ENCODE results near the gene TRPC1.

Gene TRPC1

DNA sequence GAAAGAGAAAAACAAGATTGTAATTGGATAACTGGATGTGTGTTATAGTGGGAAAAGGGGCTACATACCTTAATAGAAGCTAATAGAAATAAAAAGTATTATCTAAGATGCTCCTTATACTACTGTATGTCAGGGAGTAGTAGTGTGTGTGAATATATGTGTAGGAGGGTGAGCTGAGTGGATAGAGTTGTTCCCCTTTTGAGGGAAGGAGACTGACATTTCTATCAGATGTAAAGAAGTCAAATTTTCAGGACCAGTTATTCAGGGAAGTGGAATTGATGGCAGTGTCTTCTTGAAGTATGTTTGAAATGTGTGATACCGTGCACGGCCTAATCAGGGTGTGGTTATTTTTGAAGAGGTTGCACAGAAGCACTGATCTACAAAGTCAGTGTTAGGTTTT, 116.0 kb downstream of the TRPC1 start:
- TF ChIP-seq NFIC (IDR thresholded peaks at IDR 0.05), result no peak
- TF ChIP-seq TCF12 (IDR thresholded peaks at IDR 0.05; ENCODE audit: low read depth), result no peak
- no peak for TF ChIP-seq TEAD4 (IDR thresholded peaks at IDR 0.05)
- TF ChIP-seq, protein P1, sequence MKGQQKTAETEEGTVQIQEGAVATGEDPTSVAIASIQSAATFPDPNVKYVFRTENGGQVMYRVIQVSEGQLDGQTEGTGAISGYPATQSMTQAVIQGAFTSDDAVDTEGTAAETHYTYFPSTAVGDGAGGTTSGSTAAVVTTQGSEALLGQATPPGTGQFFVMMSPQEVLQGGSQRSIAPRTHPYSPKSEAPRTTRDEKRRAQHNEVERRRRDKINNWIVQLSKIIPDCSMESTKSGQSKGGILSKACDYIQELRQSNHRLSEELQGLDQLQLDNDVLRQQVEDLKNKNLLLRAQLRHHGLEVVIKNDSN (IDR thresholded peaks at IDR 0.05), result no peak
- no peak for TF ChIP-seq ZBTB7A (IDR thresholded peaks at IDR 0.05; ENCODE audit: low read depth)

DNA sequence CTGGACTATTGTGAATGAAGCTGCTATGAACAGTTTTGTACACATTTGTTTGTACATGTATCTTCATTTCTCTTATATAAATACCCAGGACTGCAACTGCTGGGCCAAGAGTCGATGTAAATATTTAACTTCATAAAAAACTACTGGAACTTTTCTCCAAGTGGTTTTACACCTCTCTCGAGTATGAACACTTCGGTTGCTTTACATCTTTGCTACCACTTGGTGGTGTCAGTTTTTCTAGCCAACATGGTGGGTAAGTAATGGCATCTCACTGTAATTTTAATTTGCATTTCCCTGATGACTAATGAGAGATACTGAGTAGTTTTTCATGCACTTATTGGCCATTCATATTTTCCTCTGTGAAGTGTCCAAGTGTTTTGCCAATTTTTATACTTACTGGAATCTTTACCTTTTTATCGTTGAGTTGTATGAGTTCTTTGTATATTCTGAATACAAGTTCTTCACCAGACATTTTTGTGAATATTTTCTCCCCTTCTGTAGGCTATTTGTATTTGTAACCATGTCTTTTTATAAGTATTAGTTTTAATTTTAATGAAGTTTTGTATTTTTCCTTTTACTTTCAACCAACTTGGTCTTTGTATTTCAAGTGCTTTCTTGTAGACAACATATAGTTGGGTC, 120.6 kb downstream of the TRPC1 start:
- peak; percentile 46; the same call in 1 of the 2 replicates for TF ChIP-seq RAD21 (IDR thresholded peaks at IDR 0.05; ENCODE audit: low read depth)
- TF ChIP-seq TAF1 (IDR thresholded peaks at IDR 0.05; ENCODE audit: low read depth), result no peak

DNA sequence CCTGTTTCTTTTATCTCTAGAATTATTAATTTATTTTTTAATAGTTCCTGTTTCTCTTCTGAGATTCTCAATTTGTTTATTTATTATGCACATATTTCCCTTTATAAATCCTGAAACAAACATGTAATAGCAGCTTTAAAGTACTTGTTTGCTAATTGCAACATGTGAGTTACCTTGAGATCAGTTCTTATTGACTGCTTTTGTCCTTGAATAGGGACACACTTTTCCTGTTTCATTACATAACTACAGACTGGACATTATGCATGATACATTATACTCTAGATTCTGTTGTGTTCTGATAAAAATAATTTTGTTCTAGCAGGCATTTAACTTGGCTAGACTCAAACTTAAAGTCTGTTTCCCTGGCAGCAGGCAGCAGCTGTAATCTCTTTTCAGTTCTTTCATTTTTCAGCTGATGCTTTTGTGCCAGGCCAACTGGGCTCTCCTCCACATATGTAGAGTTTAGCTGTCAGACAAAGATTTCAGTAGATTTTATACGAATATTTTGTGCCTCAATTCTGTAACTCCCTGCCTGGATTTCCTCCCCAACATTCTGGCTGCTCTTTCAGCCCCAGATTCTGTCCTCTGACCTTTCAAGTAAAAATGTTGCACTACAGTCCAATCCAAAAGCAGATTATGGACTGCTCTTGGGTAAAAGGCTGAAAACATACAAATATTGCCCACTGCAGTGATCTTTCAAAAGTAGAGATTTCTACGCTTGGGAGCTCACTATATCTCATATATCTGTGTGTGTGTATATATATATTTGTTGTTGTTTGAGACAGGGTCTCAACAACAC, 123.1 kb downstream of the TRPC1 start:
- no peak for TF ChIP-seq EGR1 (IDR thresholded peaks at IDR 0.05)
- TF ChIP-seq RAD21 (IDR thresholded peaks at IDR 0.05; ENCODE audit: low read depth), result no peak
- no peak for TF ChIP-seq ZBTB7A (IDR thresholded peaks at IDR 0.05; ENCODE audit: low read depth)
- TF ChIP-seq NFIC (IDR thresholded peaks at IDR 0.05), result no peak

DNA sequence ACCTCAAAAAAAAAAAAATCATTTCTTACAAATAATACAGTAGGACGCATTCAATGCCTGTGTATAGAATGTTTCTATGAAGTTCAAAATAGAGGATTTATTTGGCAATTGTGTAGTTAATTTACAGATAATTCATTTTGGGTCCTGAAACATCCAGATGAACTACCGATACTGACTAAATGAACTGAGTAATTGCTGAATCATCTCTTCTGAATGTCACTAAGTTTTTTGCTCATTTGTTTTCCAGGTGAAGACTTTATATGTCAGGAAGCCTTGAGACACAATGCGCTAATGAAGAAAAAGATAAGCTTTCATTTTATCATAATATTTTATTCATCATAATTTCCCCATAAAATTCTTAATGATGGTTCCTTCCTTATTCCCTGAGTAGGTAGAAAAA, 125.3 kb downstream of the TRPC1 start:
- TF ChIP-seq RAD21 (IDR thresholded peaks at IDR 0.05; ENCODE audit: low read depth) (no peak), TCF12 (IDR thresholded peaks at IDR 0.05; ENCODE audit: low read depth) (no peak), CREB1 (IDR thresholded peaks at IDR 0.05; ENCODE audit: low read depth) (no peak), TAF1 (IDR thresholded peaks at IDR 0.05; ENCODE audit: low read depth) (no peak)
- TF ChIP-seq, protein P1 (IDR thresholded peaks at IDR 0.05), result no peak

DNA sequence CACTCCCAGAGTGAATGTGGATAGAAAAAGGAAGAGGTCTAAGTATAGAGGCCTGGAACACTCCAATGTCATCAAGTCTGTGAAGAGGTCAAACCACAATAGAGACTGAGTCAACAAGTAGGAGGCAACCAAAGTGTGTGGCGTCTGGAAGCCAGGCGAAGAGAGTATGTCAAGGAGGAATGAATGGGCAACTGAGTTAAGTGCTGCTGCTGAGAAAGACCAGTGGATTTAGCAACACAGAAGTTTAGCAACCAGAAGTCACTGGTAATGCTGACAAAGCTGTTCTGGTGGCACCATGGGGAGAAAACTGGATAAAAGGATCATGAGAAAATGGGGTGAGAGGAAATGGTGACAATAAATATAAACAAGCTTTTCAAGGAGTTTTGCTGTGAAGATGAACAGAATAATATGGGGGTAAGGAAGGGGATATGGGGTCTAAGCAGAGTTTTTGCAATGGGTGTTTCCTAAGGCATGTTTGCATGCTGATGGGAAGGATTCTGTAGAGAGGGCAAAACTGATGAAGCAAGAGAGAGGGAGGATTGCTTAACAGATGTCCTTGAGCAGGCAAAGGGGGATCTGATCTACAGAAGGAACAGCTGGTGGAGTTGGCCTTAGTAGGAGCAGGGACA, 126.7 kb downstream of the TRPC1 start:
- TF ChIP-seq, protein P1 (IDR thresholded peaks at IDR 0.05), result no peak
- TF ChIP-seq CEBPB (IDR thresholded peaks at IDR 0.05), result peak; percentile 63; the same call in 1 of the 2 replicates
- no peak for TF ChIP-seq ZBTB7A (IDR thresholded peaks at IDR 0.05; ENCODE audit: low read depth)
- TF ChIP-seq TCF12 (IDR thresholded peaks at IDR 0.05; ENCODE audit: low read depth), result no peak

DNA sequence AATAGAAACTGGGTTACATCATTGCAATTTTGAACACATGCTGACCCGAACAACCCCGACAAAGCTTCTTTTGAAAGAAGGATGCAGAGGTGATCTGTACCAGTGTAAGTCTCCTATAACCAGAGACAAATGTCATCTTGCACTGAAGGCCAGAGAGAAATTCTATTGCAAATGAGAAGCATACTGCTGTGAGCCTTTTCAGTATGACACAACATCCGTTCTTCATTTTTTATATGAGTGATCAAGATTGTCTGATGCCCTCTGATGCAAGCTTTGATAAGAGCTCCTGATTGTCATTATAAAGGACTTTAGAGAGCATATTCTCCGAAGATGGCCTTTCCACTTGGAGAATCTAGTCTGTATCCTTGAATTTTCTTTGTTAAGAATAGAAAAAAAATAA, 128.2 kb downstream of the TRPC1 start:
- TF ChIP-seq TAF1 (IDR thresholded peaks at IDR 0.05; ENCODE audit: low read depth) (no peak), EP300 (IDR thresholded peaks at IDR 0.05; ENCODE audit: borderline replicate concordance) (no peak), YY1 (IDR thresholded peaks at IDR 0.05; ENCODE audit: low read depth) (no peak), TEAD4 (IDR thresholded peaks at IDR 0.05) (no peak), ZBTB7A (IDR thresholded peaks at IDR 0.05; ENCODE audit: low read depth) (no peak), RAD21 (IDR thresholded peaks at IDR 0.05; ENCODE audit: low read depth) (no peak), TCF12 (IDR thresholded peaks at IDR 0.05; ENCODE audit: low read depth) (no peak), NFIC (IDR thresholded peaks at IDR 0.05) (no peak), FOXM1 (IDR thresholded peaks at IDR 0.05; ENCODE audit: borderline replicate concordance, low read depth) (no peak), CREB1 (IDR thresholded peaks at IDR 0.05; ENCODE audit: low read depth) (no peak), CEBPB (IDR thresholded peaks at IDR 0.05) (no peak), EGR1 (IDR thresholded peaks at IDR 0.05) (no peak)
- TF ChIP-seq, protein P2, sequence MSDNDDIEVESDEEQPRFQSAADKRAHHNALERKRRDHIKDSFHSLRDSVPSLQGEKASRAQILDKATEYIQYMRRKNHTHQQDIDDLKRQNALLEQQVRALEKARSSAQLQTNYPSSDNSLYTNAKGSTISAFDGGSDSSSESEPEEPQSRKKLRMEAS (IDR thresholded peaks at IDR 0.05), result no peak
- TF ChIP-seq, protein P1 (IDR thresholded peaks at IDR 0.05), result no peak
- TF ChIP-seq, protein P3, sequence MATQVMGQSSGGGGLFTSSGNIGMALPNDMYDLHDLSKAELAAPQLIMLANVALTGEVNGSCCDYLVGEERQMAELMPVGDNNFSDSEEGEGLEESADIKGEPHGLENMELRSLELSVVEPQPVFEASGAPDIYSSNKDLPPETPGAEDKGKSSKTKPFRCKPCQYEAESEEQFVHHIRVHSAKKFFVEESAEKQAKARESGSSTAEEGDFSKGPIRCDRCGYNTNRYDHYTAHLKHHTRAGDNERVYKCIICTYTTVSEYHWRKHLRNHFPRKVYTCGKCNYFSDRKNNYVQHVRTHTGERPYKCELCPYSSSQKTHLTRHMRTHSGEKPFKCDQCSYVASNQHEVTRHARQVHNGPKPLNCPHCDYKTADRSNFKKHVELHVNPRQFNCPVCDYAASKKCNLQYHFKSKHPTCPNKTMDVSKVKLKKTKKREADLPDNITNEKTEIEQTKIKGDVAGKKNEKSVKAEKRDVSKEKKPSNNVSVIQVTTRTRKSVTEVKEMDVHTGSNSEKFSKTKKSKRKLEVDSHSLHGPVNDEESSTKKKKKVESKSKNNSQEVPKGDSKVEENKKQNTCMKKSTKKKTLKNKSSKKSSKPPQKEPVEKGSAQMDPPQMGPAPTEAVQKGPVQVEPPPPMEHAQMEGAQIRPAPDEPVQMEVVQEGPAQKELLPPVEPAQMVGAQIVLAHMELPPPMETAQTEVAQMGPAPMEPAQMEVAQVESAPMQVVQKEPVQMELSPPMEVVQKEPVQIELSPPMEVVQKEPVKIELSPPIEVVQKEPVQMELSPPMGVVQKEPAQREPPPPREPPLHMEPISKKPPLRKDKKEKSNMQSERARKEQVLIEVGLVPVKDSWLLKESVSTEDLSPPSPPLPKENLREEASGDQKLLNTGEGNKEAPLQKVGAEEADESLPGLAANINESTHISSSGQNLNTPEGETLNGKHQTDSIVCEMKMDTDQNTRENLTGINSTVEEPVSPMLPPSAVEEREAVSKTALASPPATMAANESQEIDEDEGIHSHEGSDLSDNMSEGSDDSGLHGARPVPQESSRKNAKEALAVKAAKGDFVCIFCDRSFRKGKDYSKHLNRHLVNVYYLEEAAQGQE (IDR thresholded peaks at IDR 0.05; ENCODE audit: low read depth), result no peak

All from Ishikawa (cell line).